GM10266 (cell line): Measurements from ENCODE around the gene ADAMTS17.

Experiments used
- DNase-seq: peaks from one replicate; pipeline ENCODE4 v3.0.0; 2012; ENCODE audit errors: extremely low spot score
- TF ChIP-seq, protein P1 (sequence below): IDR thresholded peaks from 2 replicates; pipeline ENCODE4 v1.5.1; 2012; ENCODE audit warnings: mild to moderate bottlenecking, low read depth; ENCODE audit not compliant: control insufficient read depth, insufficient read depth; ENCODE audit errors: missing control alignments

The ADAMTS17 gene

DNA sequence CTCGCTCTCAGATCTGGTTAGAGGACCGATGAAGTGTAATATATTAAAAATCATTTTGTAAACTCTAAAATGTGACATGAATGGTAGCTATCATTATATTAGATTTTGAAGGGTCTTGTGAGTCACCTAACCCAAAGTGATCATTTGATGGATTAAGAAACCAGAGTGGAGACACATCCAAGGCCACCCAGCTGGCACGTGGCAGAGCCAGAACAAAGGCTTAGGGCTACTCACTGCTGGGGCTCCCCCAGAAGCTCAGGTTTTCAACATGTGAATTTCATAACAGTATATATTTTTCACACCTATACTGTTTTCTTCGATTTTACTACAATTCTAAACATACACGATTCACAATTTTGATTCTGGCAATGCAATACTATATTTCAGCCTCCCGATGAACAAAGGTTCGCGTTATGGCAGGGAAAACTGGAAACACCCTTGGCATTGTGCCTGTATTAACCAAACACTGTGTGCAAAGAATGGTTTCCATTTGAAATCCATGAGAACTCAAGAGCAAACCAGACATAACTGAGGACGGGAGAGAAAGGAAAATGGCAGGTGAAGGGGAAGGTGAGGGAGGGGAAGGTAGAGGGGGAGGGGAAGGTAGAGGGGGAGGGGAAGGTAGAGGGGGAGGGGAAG is 88.9 kb downstream of the ADAMTS17 start:
- no peak for DNase-seq
- TF ChIP-seq, protein P1, sequence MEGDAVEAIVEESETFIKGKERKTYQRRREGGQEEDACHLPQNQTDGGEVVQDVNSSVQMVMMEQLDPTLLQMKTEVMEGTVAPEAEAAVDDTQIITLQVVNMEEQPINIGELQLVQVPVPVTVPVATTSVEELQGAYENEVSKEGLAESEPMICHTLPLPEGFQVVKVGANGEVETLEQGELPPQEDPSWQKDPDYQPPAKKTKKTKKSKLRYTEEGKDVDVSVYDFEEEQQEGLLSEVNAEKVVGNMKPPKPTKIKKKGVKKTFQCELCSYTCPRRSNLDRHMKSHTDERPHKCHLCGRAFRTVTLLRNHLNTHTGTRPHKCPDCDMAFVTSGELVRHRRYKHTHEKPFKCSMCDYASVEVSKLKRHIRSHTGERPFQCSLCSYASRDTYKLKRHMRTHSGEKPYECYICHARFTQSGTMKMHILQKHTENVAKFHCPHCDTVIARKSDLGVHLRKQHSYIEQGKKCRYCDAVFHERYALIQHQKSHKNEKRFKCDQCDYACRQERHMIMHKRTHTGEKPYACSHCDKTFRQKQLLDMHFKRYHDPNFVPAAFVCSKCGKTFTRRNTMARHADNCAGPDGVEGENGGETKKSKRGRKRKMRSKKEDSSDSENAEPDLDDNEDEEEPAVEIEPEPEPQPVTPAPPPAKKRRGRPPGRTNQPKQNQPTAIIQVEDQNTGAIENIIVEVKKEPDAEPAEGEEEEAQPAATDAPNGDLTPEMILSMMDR = no peak

GRCh38 chr15:100252359-100252758 is 89.4 kb downstream of the ADAMTS17 start:
- DNase-seq = no peak
- TF ChIP-seq, protein P1 = no peak

GRCh38 chr15:100250176-100250800 is 91.5 kb downstream of the ADAMTS17 start:
- no peak for DNase-seq

DNA sequence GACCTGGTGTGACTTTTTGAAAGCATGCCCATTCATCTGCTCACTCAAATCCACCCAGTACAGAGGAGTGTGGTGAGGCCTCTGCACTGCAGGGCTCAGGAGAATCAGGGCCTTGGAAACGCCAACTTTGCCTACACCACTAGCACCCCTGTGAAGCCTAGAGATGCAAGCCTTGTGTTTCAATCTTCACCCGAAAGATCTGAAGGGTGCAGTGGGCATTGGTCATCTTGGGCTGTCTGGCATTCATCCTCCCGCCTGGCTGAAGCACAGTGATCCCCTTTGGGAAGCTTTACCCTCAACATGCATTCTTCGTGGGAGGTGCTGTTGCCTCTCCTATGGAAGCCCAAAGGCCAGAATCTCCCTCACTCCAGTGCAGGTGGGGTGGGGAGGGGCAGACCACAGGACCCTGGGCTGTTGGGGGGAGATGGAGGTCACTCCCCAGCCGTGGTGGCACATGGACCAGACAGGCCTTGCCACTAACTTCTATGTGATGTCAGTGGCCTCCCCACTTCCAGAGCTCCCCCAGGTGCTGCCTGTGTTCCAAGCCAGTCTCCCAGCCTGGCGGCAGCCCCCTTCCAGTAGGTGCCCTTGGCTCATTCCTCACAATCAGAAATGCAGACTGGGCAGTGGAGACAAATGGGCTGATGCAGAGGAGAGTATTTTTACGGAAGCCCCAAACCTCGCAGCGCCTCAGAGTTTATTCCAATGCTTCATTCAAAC is 92.5 kb downstream of the ADAMTS17 start:
- no peak for DNase-seq
- TF ChIP-seq, protein P1 = no peak

More at GRCh38 chr15:100250176-100250800, 91.5 kb downstream of the ADAMTS17 start:
- TF ChIP-seq, protein P1 = no peak

DNA sequence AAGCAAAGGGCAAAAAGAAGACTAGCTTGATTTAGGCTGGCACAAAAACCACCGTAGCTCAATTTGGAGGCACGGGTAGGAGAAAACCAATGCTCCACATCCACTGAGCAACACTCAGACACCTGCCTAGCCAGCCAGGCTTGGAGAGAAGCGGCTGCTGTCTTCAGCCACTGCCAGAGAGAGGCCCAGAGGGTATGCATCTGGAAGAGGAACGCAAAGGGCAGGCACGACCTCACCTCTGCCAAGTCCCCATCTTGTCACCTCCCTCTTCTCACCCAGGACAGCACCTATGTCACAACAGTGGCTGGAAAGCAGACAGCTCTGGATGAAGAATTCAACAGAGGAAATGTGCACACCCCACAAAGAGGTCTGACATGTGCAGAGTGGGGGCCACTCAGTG is 93.5 kb downstream of the ADAMTS17 start:
- DNase-seq = no peak
- TF ChIP-seq, protein P1 = no peak

GRCh38 chr15:100247228-100248225 is 94.2 kb downstream of the ADAMTS17 start:
- DNase-seq = no peak
- TF ChIP-seq, protein P1 = no peak
